Measurements from ENCODE around the gene KLHL8.
A peak's percentile ranks its signal among the peaks of the same experiment; 100 is the strongest.
"Not testable (repeated sequence)": the region's sequence is repeated elsewhere in the genome, so short reads cannot be mapped to it uniquely, and the experiment has no call there.

KLHL8 gene

GRCh38 chr4:87180767-87181166 is 39.7 kb downstream of the KLHL8 start:
- no peak for DNase-seq
- no peak for TF ChIP-seq POLR2A (IDR thresholded peaks at IDR 0.05; ENCODE audit: low read length)
- TF ChIP-seq GATA1 (IDR thresholded peaks at IDR 0.05; ENCODE audit: low read depth, low read length) = no peak

- no peak for TF ChIP-seq POLR2A (IDR thresholded peaks at IDR 0.05; ENCODE audit: low read length)
Observed at GRCh38 chr4:87179751-87180150, 40.7 kb downstream of the KLHL8 start.

GRCh38 chr4:87174672-87175071 is 45.7 kb downstream of the KLHL8 start:
- TF ChIP-seq POLR2A (IDR thresholded peaks at IDR 0.05; ENCODE audit: low read length) = no peak
- TF ChIP-seq GATA1 (IDR thresholded peaks at IDR 0.05; ENCODE audit: low read depth, low read length) = no peak
- no peak for DNase-seq

More at GRCh38 chr4:87179751-87180150, 40.7 kb downstream of the KLHL8 start:
- no peak for DNase-seq

- peak in 1 of 2 experiments; percentile 51 for DNase-seq
- TF ChIP-seq GATA1 (IDR thresholded peaks at IDR 0.05; ENCODE audit: low read depth, low read length) = no peak
- TF ChIP-seq POLR2A (IDR thresholded peaks at IDR 0.05; ENCODE audit: low read length) = no peak
Observed at GRCh38 chr4:87171944-87172343, 48.5 kb downstream of the KLHL8 start.

GRCh38 chr4:87166296-87166854 is 54.0 kb downstream of the KLHL8 start:
- no peak for DNase-seq

GRCh38 chr4:87165892-87166291 is 54.5 kb downstream of the KLHL8 start:
- DNase-seq = no peak
- TF ChIP-seq GATA1 (IDR thresholded peaks at IDR 0.05; ENCODE audit: low read depth, low read length) = no peak
- no peak for TF ChIP-seq POLR2A (IDR thresholded peaks at IDR 0.05; ENCODE audit: low read length)

More at GRCh38 chr4:87166296-87166854, 54.0 kb downstream of the KLHL8 start:
- TF ChIP-seq GATA1 (IDR thresholded peaks at IDR 0.05; ENCODE audit: low read depth, low read length) = no peak
- no peak for TF ChIP-seq POLR2A (IDR thresholded peaks at IDR 0.05; ENCODE audit: low read length)

- TF ChIP-seq POLR2A (IDR thresholded peaks at IDR 0.05; ENCODE audit: low read length) = no peak
- no peak for TF ChIP-seq GATA1 (IDR thresholded peaks at IDR 0.05; ENCODE audit: low read depth, low read length)
- no peak for DNase-seq
Observed at GRCh38 chr4:87153078-87153870, 67.1 kb downstream of the KLHL8 start.

- TF ChIP-seq POLR2A (IDR thresholded peaks at IDR 0.05; ENCODE audit: low read length) = no peak
- TF ChIP-seq GATA1 (IDR thresholded peaks at IDR 0.05; ENCODE audit: low read depth, low read length) = no peak
- no peak for DNase-seq
Observed at GRCh38 chr4:87152310-87153041, 67.9 kb downstream of the KLHL8 start.

GRCh38 chr4:87151730-87152129 is 68.7 kb downstream of the KLHL8 start:
- TF ChIP-seq GATA1 (IDR thresholded peaks at IDR 0.05; ENCODE audit: low read depth, low read length) (no peak), POLR2A (IDR thresholded peaks at IDR 0.05; ENCODE audit: low read length) (no peak)
- no peak for DNase-seq

GRCh38 chr4:87150498-87151261 is 69.7 kb downstream of the KLHL8 start:
- no peak for TF ChIP-seq POLR2A (IDR thresholded peaks at IDR 0.05; ENCODE audit: low read length)
- no peak for TF ChIP-seq GATA1 (IDR thresholded peaks at IDR 0.05; ENCODE audit: low read depth, low read length)
- peak; percentile 73 to 85 for DNase-seq

- no peak for TF ChIP-seq GATA1 (IDR thresholded peaks at IDR 0.05; ENCODE audit: low read depth, low read length)
- TF ChIP-seq POLR2A (IDR thresholded peaks at IDR 0.05; ENCODE audit: low read length) = no peak
Observed at GRCh38 chr4:87147116-87147515, 73.3 kb downstream of the KLHL8 start.

GRCh38 chr4:87145934-87146333 is 74.5 kb downstream of the KLHL8 start:
- not testable (repeated sequence) for DNase-seq

More at GRCh38 chr4:87147116-87147515, 73.3 kb downstream of the KLHL8 start:
- DNase-seq = no peak

GRCh38 chr4:87144356-87144755 is 76.1 kb downstream of the KLHL8 start:
- TF ChIP-seq POLR2A (IDR thresholded peaks at IDR 0.05; ENCODE audit: low read length) = no peak
- TF ChIP-seq GATA1 (IDR thresholded peaks at IDR 0.05; ENCODE audit: low read depth, low read length) = no peak
- no peak for DNase-seq

- DNase-seq = no peak
- TF ChIP-seq GATA1 (IDR thresholded peaks at IDR 0.05; ENCODE audit: low read depth, low read length) (no peak), POLR2A (IDR thresholded peaks at IDR 0.05; ENCODE audit: low read length) (no peak)
Observed at GRCh38 chr4:87141428-87141827, 79.0 kb downstream of the KLHL8 start.

Data from erythroblast (primary cell).